ENCODE measurements around the gene ACACA. TPM values are rescaled to one million over a fixed set of nuclear protein-coding genes. Genes with fewer than 3 reads are reported as not detected.

Gene ACACA
- total RNA-seq, 2 donors from 2014 or later, result 41.9 to 126 TPM

DNA sequence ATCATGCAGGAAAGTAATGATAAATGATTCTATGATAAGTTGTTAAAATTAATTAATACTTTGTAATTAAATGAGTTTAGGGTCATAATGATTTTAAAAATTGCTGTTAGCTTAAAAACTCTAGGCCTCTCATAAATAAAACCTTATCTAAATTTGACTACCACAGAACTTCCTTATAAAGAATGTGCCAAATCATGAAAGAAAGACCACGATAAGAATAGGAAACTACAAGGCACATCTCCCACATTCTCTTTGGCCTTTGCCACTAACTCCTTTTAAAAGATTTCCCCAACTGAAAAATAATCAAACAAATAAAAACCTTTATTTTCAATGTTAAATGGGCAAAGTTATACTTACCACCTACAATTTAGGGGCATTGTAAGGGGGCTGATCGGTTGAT is 195.5 kb downstream of the ACACA start:
- Mint-ChIP-seq H3K36me3 (no peaks in the 10 kb centered on the region), H3K27ac (no peak overlapping the region), H3K4me1 (ENCODE audit: low read depth in 2 of 2) (no peaks in the 10 kb centered on the region), H3K9me3 (no peaks in the 10 kb centered on the region), H3K4me3 (no peak overlapping the region), H3K27me3 (no peaks in the 10 kb centered on the region)
- no peak for ATAC-seq
- no peak for DNase-seq (ENCODE audit: low spot score)

GRCh38 chr17:37207103-37207502 is 199.5 kb downstream of the ACACA start:
- Mint-ChIP-seq H3K27me3 (no peaks in the 10 kb centered on the region), H3K27ac (no peak overlapping the region), H3K4me3 (no peak overlapping the region), H3K9me3 (no peaks in the 10 kb centered on the region), H3K36me3 (peaks cover 9% of the 10 kb centered on the region), H3K4me1 (ENCODE audit: low read depth in 2 of 2) (no peaks in the 10 kb centered on the region)
- ATAC-seq (no peak), DNase-seq (ENCODE audit: low spot score) (no peak)

DNA sequence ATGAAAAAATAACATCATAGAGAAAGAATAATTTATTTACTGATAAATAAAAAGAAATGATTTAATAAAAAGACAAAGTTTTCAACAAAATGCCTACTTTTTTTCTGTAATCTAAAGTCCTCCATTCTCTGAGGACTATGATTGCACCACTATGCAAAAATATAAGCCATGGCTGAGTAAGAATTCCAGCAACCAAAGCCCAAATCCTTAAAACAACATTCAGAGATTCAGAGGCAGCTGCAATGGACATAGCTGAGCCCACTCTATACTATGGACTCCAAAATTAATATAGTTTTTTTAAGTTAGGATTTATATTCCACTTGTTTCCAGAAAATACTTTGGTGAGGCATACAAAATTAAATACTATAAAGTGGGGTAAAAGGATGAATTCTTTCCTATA is 200.3 kb downstream of the ACACA start:
- Mint-ChIP-seq H3K27me3 (no peaks in the 10 kb centered on the region), H3K4me3 (no peak overlapping the region), H3K9me3 (no peaks in the 10 kb centered on the region), H3K4me1 (ENCODE audit: low read depth in 2 of 2) (no peaks in the 10 kb centered on the region), H3K36me3 (peaks cover 9% of the 10 kb centered on the region), H3K27ac (no peak overlapping the region)
- DNase-seq (ENCODE audit: low spot score) (no peak), ATAC-seq (no peak)

DNA sequence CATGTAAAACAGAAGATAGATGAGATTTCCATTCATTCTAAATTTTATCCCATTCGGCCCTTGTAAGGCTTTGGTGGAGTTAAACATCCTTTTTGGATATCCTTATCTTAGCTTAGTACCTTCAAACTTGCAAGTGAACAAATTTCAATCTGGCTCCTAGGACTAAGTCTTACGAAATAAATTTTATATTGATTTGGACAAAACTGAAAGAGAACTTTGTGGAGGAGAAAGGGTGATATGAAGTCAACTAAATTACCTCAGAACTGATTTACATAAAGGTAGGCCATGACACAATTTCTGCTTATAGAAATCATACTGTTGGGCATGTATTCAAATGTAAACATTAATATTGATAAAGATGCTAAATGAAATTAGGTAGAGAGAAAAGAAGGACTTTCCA is 206.1 kb downstream of the ACACA start:
- no peaks in the 10 kb centered on the region for H3K4me1 Mint-ChIP-seq (ENCODE audit: low read depth in 2 of 2)
- peaks cover 9% of the 10 kb centered on the region for H3K36me3 Mint-ChIP-seq
- H3K27ac Mint-ChIP-seq, result no peak overlapping the region
- ATAC-seq, result no peak
- H3K4me3 Mint-ChIP-seq, result no peak overlapping the region
- no peak for DNase-seq (ENCODE audit: low spot score)
- no peaks in the 10 kb centered on the region for H3K9me3 Mint-ChIP-seq
- H3K27me3 Mint-ChIP-seq, result no peaks in the 10 kb centered on the region

DNA sequence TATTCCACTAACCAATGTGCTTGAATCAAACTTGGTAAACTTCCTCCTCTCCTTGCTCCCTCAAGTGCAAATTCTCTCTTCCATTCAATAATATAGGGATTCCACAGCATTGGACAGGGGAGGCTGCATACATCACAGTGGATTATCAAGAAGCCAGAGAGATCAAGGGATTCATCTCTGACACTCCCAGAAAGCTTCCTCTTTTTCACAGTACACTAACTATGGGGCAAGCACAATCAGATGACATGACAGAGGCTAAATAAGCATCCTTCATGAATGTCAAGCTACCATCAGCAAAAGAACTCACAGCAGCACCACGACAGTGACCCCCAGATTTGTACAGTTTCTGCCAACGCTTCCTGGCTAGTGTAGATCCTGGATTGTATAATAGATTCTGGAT is 209.3 kb downstream of the ACACA start:
- Mint-ChIP-seq H3K4me1 (ENCODE audit: low read depth in 2 of 2) (no peaks in the 10 kb centered on the region), H3K36me3 (peaks cover 4% of the 10 kb centered on the region), H3K9me3 (no peaks in the 10 kb centered on the region), H3K27me3 (no peaks in the 10 kb centered on the region), H3K4me3 (no peak overlapping the region), H3K27ac (no peak overlapping the region)
- no peak for DNase-seq (ENCODE audit: low spot score)
- ATAC-seq, result no peak

- no peaks in the 10 kb centered on the region for H3K9me3 Mint-ChIP-seq
- no peaks in the 10 kb centered on the region for H3K27me3 Mint-ChIP-seq
- H3K36me3 Mint-ChIP-seq, result peaks cover 4% of the 10 kb centered on the region
- no peaks in the 10 kb centered on the region for H3K4me1 Mint-ChIP-seq (ENCODE audit: low read depth in 2 of 2)
- no peak for ATAC-seq
- DNase-seq (ENCODE audit: low spot score), result no peak
- no peak overlapping the region for H3K27ac Mint-ChIP-seq
- H3K4me3 Mint-ChIP-seq, result no peak overlapping the region
Measured at GRCh38 chr17:37194208-37194607, 212.4 kb downstream of the ACACA start.

- H3K27ac Mint-ChIP-seq, result no peak overlapping the region
- H3K9me3 Mint-ChIP-seq, result no peaks in the 10 kb centered on the region
- H3K4me3 Mint-ChIP-seq, result no peak overlapping the region
- H3K4me1 Mint-ChIP-seq (ENCODE audit: low read depth in 2 of 2), result no peaks in the 10 kb centered on the region
- H3K36me3 Mint-ChIP-seq, result peaks cover 10% of the 10 kb centered on the region
- DNase-seq (ENCODE audit: low spot score) (no peak), ATAC-seq (no peak)
- H3K27me3 Mint-ChIP-seq, result no peaks in the 10 kb centered on the region
Measured at GRCh38 chr17:37191219-37191618, 215.4 kb downstream of the ACACA start.

DNA sequence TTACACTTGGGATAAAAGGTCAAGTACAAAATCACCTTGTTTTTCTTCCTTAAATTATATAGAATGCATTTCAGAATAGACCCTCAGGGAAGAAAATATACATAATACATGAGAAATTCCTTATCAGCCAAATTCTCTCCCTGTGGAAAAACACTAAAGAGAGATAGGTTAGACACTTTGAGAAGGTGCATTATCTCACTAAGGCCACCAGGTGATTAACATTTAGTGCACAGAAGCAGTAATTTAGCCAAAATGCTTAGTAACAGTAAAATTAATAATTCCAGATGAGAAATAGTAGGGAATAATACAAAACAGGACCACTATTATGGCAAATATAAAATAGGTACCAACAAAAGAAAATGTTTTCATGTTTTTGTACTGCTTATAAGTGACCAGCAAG is 216.1 kb downstream of the ACACA start:
- H3K27ac Mint-ChIP-seq, result no peak overlapping the region

GRCh38 chr17:37188157-37188556 is 218.5 kb downstream of the ACACA start:
- Mint-ChIP-seq H3K36me3 (peaks cover 10% of the 10 kb centered on the region), H3K4me3 (no peak overlapping the region), H3K9me3 (no peaks in the 10 kb centered on the region), H3K27me3 (no peaks in the 10 kb centered on the region), H3K27ac (no peak overlapping the region), H3K4me1 (ENCODE audit: low read depth in 2 of 2) (no peaks in the 10 kb centered on the region)
- ATAC-seq, result no peak
- DNase-seq (ENCODE audit: low spot score), result no peak

More for the DNA sequence above, 216.1 kb downstream of the ACACA start:
- Mint-ChIP-seq H3K4me3 (no peak overlapping the region), H3K36me3 (peaks cover 10% of the 10 kb centered on the region), H3K9me3 (no peaks in the 10 kb centered on the region), H3K4me1 (ENCODE audit: low read depth in 2 of 2) (no peaks in the 10 kb centered on the region), H3K27me3 (no peaks in the 10 kb centered on the region)
- ATAC-seq (no peak), DNase-seq (ENCODE audit: low spot score) (no peak)

DNA sequence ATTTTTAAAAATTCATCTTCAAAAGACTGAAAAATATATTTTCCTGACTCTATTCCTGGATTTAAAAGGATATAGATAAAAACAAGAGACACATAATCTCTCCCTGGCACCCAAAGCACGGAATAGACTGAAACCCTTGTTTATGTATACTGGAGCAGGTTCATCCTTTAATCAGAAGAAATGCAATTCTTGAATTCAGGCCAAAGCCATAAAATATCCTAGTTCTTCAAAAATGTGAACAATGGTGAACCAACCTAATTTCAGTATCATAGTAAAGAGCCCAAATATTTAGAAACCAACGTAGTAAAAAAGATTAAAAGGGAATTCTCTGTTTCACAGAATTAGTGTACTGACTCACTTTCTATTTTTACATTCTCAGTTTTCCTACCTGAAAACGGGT is 219.4 kb downstream of the ACACA start:
- no peak for DNase-seq (ENCODE audit: low spot score)
- no peak for ATAC-seq
- no peaks in the 10 kb centered on the region for H3K9me3 Mint-ChIP-seq
- no peaks in the 10 kb centered on the region for H3K27me3 Mint-ChIP-seq
- no peaks in the 10 kb centered on the region for H3K4me1 Mint-ChIP-seq (ENCODE audit: low read depth in 2 of 2)
- no peak overlapping the region for H3K4me3 Mint-ChIP-seq
- H3K27ac Mint-ChIP-seq, result no peak overlapping the region
- H3K36me3 Mint-ChIP-seq, result peaks cover 6% of the 10 kb centered on the region

- ATAC-seq (no peak), DNase-seq (ENCODE audit: low spot score) (no peak)
- H3K27me3 Mint-ChIP-seq, result no peaks in the 10 kb centered on the region
- H3K36me3 Mint-ChIP-seq, result peaks cover 14% of the 10 kb centered on the region
- H3K4me3 Mint-ChIP-seq, result no peak overlapping the region
- H3K27ac Mint-ChIP-seq, result no peak overlapping the region
- no peaks in the 10 kb centered on the region for H3K4me1 Mint-ChIP-seq (ENCODE audit: low read depth in 2 of 2)
- no peaks in the 10 kb centered on the region for H3K9me3 Mint-ChIP-seq
Measured at GRCh38 chr17:37182786-37183465, 223.7 kb downstream of the ACACA start.

DNA sequence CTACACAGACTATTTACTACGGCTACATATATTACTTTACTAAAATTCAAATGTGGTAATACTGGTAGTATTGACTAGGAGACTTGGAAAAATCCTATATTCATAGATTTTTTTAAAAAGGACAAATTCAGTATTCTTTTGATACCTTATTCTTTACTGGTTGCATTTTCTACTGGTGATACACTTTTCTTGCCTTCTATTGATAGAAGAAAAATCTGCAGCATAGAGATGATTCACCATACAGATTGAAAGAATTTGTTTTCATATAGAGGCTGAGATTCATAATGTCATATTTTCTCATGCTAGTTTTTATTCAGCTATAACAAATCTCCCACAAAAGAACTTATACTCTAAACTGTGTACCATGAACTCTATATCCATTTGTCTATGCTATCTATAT is 226.3 kb downstream of the ACACA start:
- ATAC-seq, result no peak
- H3K27me3 Mint-ChIP-seq, result no peaks in the 10 kb centered on the region
- peaks cover 12% of the 10 kb centered on the region for H3K36me3 Mint-ChIP-seq
- no peaks in the 10 kb centered on the region for H3K4me1 Mint-ChIP-seq (ENCODE audit: low read depth in 2 of 2)
- no peak overlapping the region for H3K4me3 Mint-ChIP-seq
- DNase-seq (ENCODE audit: low spot score), result no peak
- H3K27ac Mint-ChIP-seq, result no peak overlapping the region
- H3K9me3 Mint-ChIP-seq, result no peaks in the 10 kb centered on the region

DNA sequence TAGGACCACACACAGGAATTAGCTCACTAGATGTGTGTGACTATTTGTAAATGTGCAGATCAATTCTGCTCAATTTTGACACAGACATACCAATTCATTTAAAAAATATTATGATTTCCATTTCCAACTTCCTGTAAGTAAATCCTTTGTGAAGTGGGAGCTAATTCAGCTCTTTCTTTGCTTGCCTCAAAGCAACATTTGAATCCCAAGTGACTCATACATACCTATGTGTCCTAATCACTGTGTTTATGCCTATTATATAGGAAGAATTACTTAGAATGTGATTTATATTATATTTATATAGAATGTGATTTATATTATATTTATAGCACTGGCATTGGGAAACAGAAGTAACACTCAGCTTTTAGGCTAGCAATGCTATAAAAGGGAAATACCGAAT is 226.7 kb downstream of the ACACA start:
- ATAC-seq (no peak), DNase-seq (ENCODE audit: low spot score) (no peak)
- no peak overlapping the region for H3K4me3 Mint-ChIP-seq
- H3K4me1 Mint-ChIP-seq (ENCODE audit: low read depth in 2 of 2), result no peaks in the 10 kb centered on the region
- no peak overlapping the region for H3K27ac Mint-ChIP-seq
- no peaks in the 10 kb centered on the region for H3K27me3 Mint-ChIP-seq
- H3K9me3 Mint-ChIP-seq, result no peaks in the 10 kb centered on the region
- peaks cover 12% of the 10 kb centered on the region for H3K36me3 Mint-ChIP-seq

DNA sequence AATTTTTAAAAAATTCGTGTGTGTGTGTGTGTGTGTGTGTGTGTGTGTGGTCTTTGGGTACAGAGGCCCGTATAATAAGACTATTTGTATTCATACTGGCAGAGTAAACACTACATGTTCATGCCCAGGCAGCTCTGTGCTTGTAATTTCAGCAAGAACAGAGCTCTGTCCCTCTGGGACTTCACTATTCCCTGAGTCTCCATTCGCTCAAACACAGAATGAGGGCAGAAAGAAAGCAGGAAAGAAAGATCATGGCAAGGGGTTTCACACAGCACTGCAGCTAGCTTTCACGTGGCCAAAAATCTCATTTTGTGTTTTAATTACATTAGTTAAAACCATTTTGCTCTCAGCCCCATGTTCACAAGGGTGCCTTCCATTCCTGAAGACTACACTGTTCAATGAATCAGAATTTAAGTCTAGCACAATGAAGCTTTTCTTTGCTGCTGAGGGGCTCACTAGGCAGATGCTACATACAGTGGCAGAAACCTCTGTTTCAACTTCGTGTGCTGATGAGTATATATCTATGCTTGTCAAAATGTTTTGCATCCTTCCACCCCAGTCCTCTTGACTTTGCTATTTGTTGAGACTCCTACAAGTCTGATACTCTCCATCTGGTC is 229.3 kb downstream of the ACACA start:
- H3K36me3 Mint-ChIP-seq, result peaks cover 12% of the 10 kb centered on the region
- H3K4me3 Mint-ChIP-seq, result no peak overlapping the region
- DNase-seq (ENCODE audit: low spot score) (no peak), ATAC-seq (no peak)
- no peak overlapping the region for H3K27ac Mint-ChIP-seq
- H3K27me3 Mint-ChIP-seq, result no peaks in the 10 kb centered on the region
- no peaks in the 10 kb centered on the region for H3K4me1 Mint-ChIP-seq (ENCODE audit: low read depth in 2 of 2)
- no peaks in the 10 kb centered on the region for H3K9me3 Mint-ChIP-seq

- H3K4me3 Mint-ChIP-seq, result no peak overlapping the region
- DNase-seq (ENCODE audit: low spot score) (no peak), ATAC-seq (no peak)
- no peak overlapping the region for H3K27ac Mint-ChIP-seq
- no peaks in the 10 kb centered on the region for H3K9me3 Mint-ChIP-seq
- H3K36me3 Mint-ChIP-seq, result peaks cover 12% of the 10 kb centered on the region
- no peaks in the 10 kb centered on the region for H3K4me1 Mint-ChIP-seq (ENCODE audit: low read depth in 2 of 2)
- H3K27me3 Mint-ChIP-seq, result no peaks in the 10 kb centered on the region
Measured at GRCh38 chr17:37176723-37177122, 229.9 kb downstream of the ACACA start.

Measured in natural killer cell treated with Interleukin-12 subunit alpha and Interleukin-12 subunit beta and Interleukin-15 and Interleukin-18, amount 100 ng/mL, for 72 hours (primary cell).